Heart right ventricle (tissue), 16 donors: ENCODE results near the gene SH2D3A. TPM values are rescaled to one million over a fixed set of nuclear protein-coding genes. Genes with fewer than 3 reads are reported as not detected.
A peak's percentile ranks its signal among the peaks of the same experiment; 100 is the strongest.

Experiments used
- ATAC-seq, 8 donors: fragments of 200-7000 bp; cut with Tn5 transposase; one replicate each; pipeline ENCODE4 v1.9.1; 2020; ENCODE audit warnings: mild to moderate bottlenecking in 8 of 8, moderate library complexity in 8 of 8, moderate number of reproducible peaks in 1 of 8
- DNase-seq, 2 donors: peaks; one replicate each; pipeline ENCODE4 v3.0.0-alpha.2; 2020
- H3K27ac ChIP-seq, 10 donors: fragments of 200-600 bp; sonication (generic) in 2 of 10; one replicate each; pipeline versions ENCODE4 v1.5.0 to v1.8.0; 2020 to 2022; ENCODE audit warnings: mild to moderate bottlenecking in 3 of 10
- H3K27me3 ChIP-seq, 7 donors: fragments of 200-600 bp; one replicate each; pipeline ENCODE4 v1.8.0; 2021 to 2022; ENCODE audit warnings: mild to moderate bottlenecking in 2 of 7
- H3K36me3 ChIP-seq, 9 donors: fragments of 200-600 bp; sonication (generic) in 1 of 9; one replicate each; pipeline versions ENCODE4 v1.5.0 to v1.8.0; 2020 to 2022; ENCODE audit warnings: mild to moderate bottlenecking in 2 of 9
- H3K4me1 ChIP-seq, 9 donors: fragments of 200-600 bp; sonication (generic) in 1 of 9; one replicate each; pipeline versions ENCODE4 v1.5.0 to v1.8.0; 2020 to 2022; ENCODE audit warnings: mild to moderate bottlenecking in 4 of 9
- H3K4me3 ChIP-seq, 10 donors: fragments of 200-600 bp; sonication (generic) in 2 of 10; one replicate each; pipeline versions ENCODE4 v1.5.0 to v1.8.0; 2020 to 2022; ENCODE audit warnings: mild to moderate bottlenecking in 7 of 10, moderate library complexity in 2 of 10
- H3K9me3 ChIP-seq, 11 donors: fragments of 200-600 bp in 10 of 11; sonication (generic) in 2 of 11; one replicate each; pipeline versions ENCODE4 v1.5.0 to v1.8.0; 2013 to 2022; ENCODE audit warnings: mild to moderate bottlenecking in 2 of 11, control low read depth in 1 of 11, moderate library complexity in 1 of 11
- WGBS, 2 donors: extraction: QIAGEN DNeasy Blood & Tissue Kit; methylation state at CpG; one replicate each; pipeline ENCODE4 v1.1.7; 2013; ENCODE audit warnings: inconsistent platforms in 1 of 2; 5-methylcytosine and 5-hydroxymethylcytosine counted together
- intact Hi-C, 10 donors: fragments of 100-400 bp; cut with DNase I; formaldehyde crosslinking; loops; one replicate each; pipeline versions ENCODE4 v1.11.1 to v1.14.2; 2022
- polyA plus RNA-seq, 2 donors: library from polyadenylated mRNA; stranded (reverse); fragments of 200-250 nt; gene quantifications; one replicate each; pipeline ENCODE4 v1.2.3, GENCODE V29; 2013
- total RNA-seq, 10 donors: library from RNA; stranded (reverse); fragmentation: NEBNext Ultra II Directional in 3 of 10; extraction: Animal tissue kit (Norgen Biotek cat#: 25700) in 3 of 10; gene quantifications; one replicate each; pipeline versions ENCODE4 v1.2.1 to v1.2.4, GENCODE V29; 2021 to 2023
- TF ChIP-seq, protein P1 (sequence below), 9 donors: fragments of 200-600 bp; sonication (generic) in 2 of 9; IDR thresholded peaks; one replicate each; pipeline versions ENCODE4 v1.5.0 to v1.8.0; 2021 to 2022; ENCODE audit warnings: antibody characterized with exemption in 9 of 9, mild to moderate bottlenecking in 5 of 9, moderate library complexity in 1 of 9
- donor health status: Arrhythmogenic right ventricular cardiomyopathy.
- donor health status: ischemic (EF 13 %, LVEDD 7.1; RV severe dilation, severe dysfunction).
- donor health status: healthy with polysubstance abuse.
- donor health status: DM: no; HTN: yes; CAD: no.
- donor health status: DM: no; HTN: no; CAD: no.
- donor health status: ischemic (EF 25% LVEDD 6.9; RV normal size, moderate dysfunction).
- donor health status: ischemic (EF 25% LVEDD 5.7; RV mildly dilated, moderate dysfunction).
- donor health status: healthy.
- donor health status: DM: yes; HTN: yes; CAD: no.
- donor health status: Ischemic cardiomyopathy.
- donor health status: ischemic (EF 35%, LVEDD 5.7; RV mildly dilated, moderate dysfunction).
- donor health status: nonischemic (EF 11% LVEDD 7.7; RV severe dilation, severe dysfunction).
- donor health status: DM: yes; HTN: yes; CAD: no.
- donor health status: PGD.
- donor health status: ischemic (EF 29% LVEDD 5.4; RV normal size, mild dysfunction).
- donor health status: nonischemic (EF 23%, LVEDD 6.1; RV moderate dilation, normal function).

The SH2D3A gene
- total and polyA plus RNA-seq, 12 donors: 0.16 to 0.79 (median 0.36) TPM; not detected in 5

DNA sequence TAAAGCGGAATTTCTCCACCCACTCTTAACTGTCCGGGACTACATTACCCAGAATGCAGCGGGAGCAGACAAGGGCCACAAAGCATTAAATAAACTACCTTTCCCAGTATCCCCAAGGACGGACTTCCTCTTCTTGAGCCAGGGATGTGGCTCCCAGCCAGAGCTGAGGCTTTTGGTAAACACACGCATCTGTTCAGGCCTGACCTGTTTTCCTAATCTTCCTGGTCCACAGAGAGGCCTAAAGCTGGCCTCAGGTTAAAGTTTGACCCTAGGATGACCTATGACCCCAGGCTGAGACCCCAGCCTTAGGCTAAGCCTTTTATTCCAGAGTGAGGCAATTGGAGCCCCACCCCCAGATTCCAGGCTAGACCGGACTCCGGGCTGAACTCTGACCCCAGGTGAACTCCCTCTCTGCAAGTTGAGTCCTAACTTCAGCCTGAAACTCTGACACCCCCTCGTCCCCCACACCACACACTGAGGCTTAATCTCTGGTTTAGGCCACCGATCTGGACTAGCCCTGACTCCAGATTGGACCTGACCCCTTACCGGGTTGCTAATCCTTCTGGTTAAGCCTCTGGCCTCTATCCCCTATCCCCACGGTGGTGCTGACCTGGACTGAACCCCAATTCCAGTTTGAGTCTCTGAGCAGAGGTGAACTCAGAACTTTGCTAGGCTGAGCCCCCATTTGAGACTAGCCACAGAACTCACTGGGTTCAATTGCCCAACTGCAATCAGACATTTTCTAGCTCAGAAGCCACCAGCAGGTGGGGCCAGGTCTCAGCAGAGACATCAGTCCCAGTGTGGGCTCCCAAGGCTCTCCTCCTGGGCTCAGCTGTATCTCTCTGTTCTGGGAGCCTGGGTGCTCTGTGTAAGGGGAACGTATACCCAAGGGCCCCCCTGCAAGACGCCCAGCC lies 29.1 kb downstream of the SH2D3A start:
- WGBS, 2 donors: 12% methylated on average over 13 of the region's 13 CpGs
- Histone ChIP-seq H3K4me3 (peak overlapping the region in 8 of 10 donors; percentile 23 to 99 (median 94)), H3K9me3 (no peaks in the 10 kb centered on the region), H3K27me3 (peaks cover 0 to 10% (median 0%) of the 10 kb centered on the region in 7 donors), H3K27ac (peak overlapping the region; percentile 74 to 100 (median 94)), H3K36me3 (peaks cover 0 to 39% (median 0%) of the 10 kb centered on the region in 9 donors), H3K4me1 (peaks cover 12 to 63% (median 49%) of the 10 kb centered on the region in 9 donors)
- ATAC-seq (peak; percentile 5 to 83 (median 50)), DNase-seq (peak; percentile 80 to 87)
- intact Hi-C loops: loop anchor here in 8 of 10 donors (2.0 to 10.0 kb wide), 10 partner anchors 15 to 657 kb away; partner anchors contain the start of genes ALKBH7 (in 1 of the 8), PSPN (in 1 of the 8) and ZNF557 (in 1 of the 8)
- TF ChIP-seq, protein P1, sequence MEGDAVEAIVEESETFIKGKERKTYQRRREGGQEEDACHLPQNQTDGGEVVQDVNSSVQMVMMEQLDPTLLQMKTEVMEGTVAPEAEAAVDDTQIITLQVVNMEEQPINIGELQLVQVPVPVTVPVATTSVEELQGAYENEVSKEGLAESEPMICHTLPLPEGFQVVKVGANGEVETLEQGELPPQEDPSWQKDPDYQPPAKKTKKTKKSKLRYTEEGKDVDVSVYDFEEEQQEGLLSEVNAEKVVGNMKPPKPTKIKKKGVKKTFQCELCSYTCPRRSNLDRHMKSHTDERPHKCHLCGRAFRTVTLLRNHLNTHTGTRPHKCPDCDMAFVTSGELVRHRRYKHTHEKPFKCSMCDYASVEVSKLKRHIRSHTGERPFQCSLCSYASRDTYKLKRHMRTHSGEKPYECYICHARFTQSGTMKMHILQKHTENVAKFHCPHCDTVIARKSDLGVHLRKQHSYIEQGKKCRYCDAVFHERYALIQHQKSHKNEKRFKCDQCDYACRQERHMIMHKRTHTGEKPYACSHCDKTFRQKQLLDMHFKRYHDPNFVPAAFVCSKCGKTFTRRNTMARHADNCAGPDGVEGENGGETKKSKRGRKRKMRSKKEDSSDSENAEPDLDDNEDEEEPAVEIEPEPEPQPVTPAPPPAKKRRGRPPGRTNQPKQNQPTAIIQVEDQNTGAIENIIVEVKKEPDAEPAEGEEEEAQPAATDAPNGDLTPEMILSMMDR (IDR thresholded peaks at IDR 0.05): peak; percentile 31 to 81 (median 66)

DNA sequence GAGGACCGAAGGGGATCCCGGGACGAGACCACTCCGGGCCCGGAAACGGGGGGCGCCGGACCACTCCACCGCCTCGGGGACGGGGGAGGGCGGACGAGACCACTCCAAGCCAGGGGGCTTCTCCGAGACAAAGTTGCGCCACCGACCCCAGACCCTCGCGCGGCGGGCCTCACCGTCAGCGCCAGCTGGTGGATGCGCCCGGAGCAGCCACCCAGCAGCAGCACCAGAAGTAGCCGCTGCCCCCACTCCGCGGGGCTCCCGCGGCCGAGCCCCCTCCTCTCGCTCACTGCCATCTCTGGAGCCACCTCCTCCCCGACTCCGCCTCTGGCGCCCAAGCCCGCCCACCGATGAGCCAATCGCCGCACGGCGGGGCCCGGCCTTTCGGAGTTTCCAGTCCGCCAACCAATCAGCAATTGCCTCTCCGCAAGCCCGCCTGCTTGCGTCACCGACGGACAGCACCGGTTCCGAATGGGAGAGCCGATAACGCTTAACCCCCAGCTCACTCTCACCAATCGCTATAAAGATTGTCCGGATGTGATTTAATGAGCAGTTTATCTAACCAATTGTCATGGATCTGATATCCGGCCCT lies 29.9 kb downstream of the SH2D3A start, which contains the start of gene GPR108:
GPR108 (minus strand) TSS at position 297 of the 589 bp plus-strand sequence; CDS start at position 293, 4 bp downstream.
- H3K4me3 ChIP-seq: peak within 1 kb of the TSS; percentile 59 to 99 (median 86)
- intact Hi-C loops: loop anchor here in 6 of 10 donors (2.0 to 10.0 kb wide), 9 partner anchors 103 to 657 kb away; partner anchors contain the start of genes ALKBH7 (in 1 of the 6), PSPN (in 1 of the 6) and ZNF557 (in 1 of the 6)
- peak within 1 kb of the TSS; percentile 94 to 100 (median 98) for H3K27ac ChIP-seq
- ATAC-seq (peak; percentile 79 to 91 (median 86)), DNase-seq (peak; percentile 99 to 100)
- peaks cover 0 to 39% (median under 1%) of the 10 kb centered on the region in 9 donors for H3K36me3 ChIP-seq
- H3K27me3 ChIP-seq: peaks cover 0 to 10% (median 0%) of the 10 kb centered on the region in 7 donors
- WGBS, 2 donors: 0% methylated on average over 46 to 54 of the region's 55 CpGs
- TF ChIP-seq, protein P1 (IDR thresholded peaks at IDR 0.05): no peak
- H3K9me3 ChIP-seq: no peaks in the 10 kb centered on the region
- peaks cover 12 to 58% (median 43%) of the 10 kb centered on the region in 9 donors for H3K4me1 ChIP-seq

DNA sequence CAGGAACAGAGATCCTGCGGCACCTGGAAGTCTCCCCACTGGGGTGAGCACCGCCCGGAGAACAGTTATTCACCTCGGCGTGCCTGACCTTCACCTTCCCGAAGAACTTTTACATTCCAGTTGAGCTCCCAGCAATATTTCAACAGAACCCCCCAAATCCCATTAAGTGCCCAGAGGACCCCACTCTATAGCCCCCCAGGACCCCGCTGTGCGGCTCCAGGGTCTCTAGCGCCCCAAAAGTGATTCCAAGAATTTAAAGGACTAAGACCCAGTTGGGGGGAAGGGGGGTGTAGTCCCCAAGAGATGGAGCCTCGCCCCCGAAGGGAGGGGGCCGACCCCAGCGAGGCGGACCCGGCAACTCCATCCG lies 30.3 kb downstream of the SH2D3A start:
- H3K27ac ChIP-seq: peak overlapping the region; percentile 92 to 100 (median 98)
- intact Hi-C loops: loop anchor here in 6 of 10 donors (2.0 to 10.0 kb wide), 9 partner anchors 102 to 658 kb away; partner anchors contain the start of genes ALKBH7 (in 1 of the 6), PSPN (in 1 of the 6) and ZNF557 (in 1 of the 6)
- H3K27me3 ChIP-seq: peaks cover 0 to 10% (median 0%) of the 10 kb centered on the region in 7 donors
- TF ChIP-seq, protein P1 (IDR thresholded peaks at IDR 0.05): peak in 1 of 9 donors; percentile 12
- 0% methylated on average over 16 of the region's 16 CpGs for WGBS, 2 donors
- peak overlapping the region; percentile 59 to 99 (median 82) for H3K4me3 ChIP-seq
- no peak for DNase-seq
- H3K9me3 ChIP-seq: no peaks in the 10 kb centered on the region
- ATAC-seq: no peak
- peaks cover 12 to 53% (median 38%) of the 10 kb centered on the region in 9 donors for H3K4me1 ChIP-seq
- peaks cover 0 to 39% (median 5%) of the 10 kb centered on the region in 9 donors for H3K36me3 ChIP-seq
